Urothelium cell line (cell line): Measurements from ENCODE around the gene GCN1.
"Not testable (repeated sequence)": the region's sequence is repeated elsewhere in the genome, so short reads cannot be mapped to it uniquely, and the experiment has no call there.

ENCODE experiments used
- DNase-seq: peaks from one replicate; pipeline ENCODE4 v3.0.0; 2011; ENCODE audit warnings: low spot score, mixed read lengths
- FAIRE-seq: peaks from 2 replicates; lab custom pipeline; 2011; peaks lifted over from hg19 to GRCh38; lab: Jason Lieb, UNC

Gene GCN1

DNA sequence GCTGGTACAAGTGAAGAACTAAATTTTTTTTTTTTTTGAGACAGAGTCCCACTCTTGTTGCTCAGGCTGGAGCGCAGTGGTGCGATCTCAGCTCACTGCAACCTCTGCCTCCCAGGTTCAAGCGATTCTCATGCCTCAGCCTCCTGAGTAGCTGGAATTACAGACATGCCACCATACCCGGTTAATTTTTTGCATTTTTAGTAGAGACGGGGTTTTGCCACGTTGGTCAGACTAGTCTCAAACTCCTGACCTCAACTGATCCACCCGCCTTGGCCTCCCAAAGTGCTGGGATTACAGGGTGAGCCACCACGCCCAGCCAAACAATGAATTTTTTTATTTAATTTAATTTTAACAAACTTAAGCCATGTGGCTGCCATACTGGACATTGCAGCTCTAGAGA, 1.2 kb downstream of the GCN1 start:
- FAIRE-seq, DNase-seq: not testable (repeated sequence)

DNA sequence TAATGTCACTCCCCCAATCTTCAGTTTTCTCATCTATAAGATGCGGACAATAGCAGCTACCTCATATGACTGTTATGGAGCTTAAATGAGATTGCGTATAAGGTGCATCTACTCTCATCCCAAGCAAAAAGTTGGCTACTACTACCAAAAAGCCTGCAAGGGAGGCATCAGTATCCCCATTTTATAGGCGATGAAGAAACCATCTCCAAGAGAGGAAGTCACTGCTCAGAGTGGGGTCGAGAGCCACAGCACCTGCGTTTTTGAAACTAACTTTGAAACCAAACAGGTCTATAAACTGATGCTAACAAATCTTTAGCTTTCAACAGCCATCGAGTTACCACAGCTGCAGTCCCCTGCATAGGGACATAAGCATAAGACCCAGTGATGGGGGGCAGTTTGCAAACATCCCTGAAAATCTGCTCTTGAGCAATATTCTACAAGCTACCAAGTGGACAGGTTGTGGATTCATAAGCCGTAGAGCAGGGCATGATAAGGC, 3.5 kb downstream of the GCN1 start:
- DNase-seq: no peak

DNA sequence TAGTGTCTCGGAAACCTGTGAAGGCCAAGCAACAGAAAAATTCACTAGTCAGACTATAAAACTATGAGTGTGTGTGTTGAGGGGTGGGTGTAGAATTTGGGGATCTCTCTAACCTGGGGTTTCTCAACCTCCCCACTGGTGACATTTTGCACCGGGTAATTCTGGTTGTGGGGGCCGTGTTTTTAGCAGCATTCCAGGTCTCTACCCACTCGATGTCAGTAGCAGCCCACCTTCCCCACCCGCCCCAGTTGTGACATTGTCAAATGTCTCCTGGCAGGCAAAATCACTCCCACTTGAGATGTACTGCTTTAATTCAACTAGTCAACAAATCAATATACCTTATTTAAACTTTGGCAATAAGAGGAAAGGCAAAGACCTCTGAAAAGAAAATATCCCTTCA, 4.1 kb downstream of the GCN1 start:
- FAIRE-seq (no peak), DNase-seq (no peak)

More for the DNA sequence above, 3.5 kb downstream of the GCN1 start:
- no peak for FAIRE-seq

DNA sequence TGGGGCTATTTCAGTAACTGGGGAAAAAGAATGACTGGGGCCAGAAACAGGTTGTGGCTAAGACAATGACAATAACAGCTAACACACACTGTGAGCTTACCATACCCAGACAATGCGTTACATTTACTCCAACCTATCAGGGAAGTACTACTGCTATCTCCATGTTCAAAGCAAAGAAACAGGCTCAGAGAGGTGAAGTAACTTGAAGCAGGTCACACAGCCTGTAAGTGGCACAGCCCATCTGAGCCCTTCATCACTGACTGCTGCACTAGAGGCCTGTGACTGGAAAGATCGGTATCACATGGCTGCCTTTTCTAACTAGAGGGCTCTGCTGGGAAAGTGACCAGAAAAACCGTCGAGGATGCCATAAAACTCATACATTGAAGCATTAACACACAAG, 7.9 kb downstream of the GCN1 start:
- FAIRE-seq (no peak), DNase-seq (no peak)

DNA sequence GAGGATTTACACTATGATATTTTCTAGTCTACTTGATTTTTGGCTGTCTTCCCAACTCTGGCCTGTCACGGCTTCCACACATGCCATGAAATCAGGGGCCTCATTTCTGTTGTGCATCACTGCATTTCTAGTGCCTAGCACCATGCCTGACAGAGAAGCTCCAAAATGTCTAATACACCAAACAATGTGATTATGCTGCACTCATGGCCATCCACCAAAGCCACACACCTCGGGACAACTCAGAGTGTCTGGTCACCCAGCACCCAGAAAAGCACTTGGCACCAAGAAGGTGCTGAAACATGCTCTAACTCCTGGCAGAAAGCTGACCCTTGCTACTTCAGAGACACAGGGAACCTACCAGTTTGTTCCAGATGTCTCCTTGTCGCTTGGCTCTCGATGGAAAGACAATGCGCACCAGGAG, 11.3 kb downstream of the GCN1 start:
- DNase-seq (no peak), FAIRE-seq (no peak)

DNA sequence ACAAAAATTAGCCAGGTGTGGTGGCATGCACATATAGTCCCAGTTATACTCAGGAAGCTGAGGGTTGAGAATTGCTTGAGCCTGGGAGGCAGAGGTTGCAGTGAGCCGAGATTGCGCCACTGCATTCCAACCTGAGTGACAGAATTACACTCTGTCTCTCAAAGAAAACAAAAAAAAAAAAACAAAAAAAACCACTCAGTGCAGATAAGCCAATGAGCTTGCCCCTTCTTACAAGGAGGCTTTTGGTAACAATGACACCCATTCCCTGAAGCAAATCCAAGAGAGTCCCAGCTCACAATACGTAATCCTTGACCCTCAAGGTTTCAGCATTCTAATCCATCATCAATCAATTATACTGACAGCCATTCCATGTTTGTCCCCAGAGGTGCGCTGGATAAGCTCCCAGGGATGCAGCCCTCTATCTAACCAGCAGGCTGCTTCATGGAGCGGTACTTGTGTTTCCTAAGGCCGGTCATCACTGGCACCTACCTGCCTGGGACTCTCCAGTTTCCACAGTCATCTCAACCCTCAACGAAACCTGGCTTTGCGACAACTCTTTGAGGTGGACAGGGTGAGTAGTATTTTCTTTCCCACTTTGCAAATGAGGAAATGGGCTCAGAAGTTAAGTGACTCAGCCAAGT, 12.4 kb downstream of the GCN1 start:
- DNase-seq (no peak), FAIRE-seq (no peak)

DNA sequence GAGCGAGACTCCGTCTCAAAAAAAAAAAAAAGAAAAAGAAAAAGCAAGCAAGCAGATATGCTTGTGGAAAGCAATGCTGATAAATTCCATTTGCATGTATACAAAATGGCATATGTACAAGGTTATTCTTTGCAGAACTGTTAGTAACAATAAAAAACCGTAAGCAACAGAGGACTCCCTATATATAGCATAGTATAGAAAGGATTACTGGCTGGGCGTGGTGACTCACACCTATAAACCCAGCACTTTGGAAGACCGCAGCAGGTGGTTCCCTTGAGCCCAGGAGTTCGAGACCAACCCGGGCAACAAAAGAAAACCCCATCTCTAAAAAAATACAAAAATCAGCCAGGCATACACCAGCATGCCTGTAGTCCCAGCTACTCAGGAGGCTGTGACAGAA, 13.5 kb downstream of the GCN1 start:
- no peak for FAIRE-seq
- no peak for DNase-seq

DNA sequence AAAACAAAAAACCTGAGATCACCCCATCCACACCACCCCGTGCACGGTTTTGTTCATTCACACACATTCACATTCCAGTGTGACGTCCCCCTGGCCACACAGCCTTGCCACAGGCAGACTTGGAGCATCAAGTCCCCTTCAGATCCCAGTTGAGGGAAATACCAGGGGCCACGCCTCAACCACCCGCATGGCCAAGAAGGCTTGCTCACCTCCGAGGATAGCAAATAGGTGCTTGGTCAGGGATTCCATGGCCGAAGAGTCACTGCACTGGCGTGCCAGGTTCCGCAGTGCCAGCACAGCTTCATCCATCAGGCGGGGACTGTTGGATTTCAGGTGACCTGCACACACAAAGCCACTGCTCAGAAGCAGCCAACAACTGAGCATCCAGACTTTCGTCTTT, 19.0 kb downstream of the GCN1 start:
- DNase-seq: no peak
- no peak for FAIRE-seq

DNA sequence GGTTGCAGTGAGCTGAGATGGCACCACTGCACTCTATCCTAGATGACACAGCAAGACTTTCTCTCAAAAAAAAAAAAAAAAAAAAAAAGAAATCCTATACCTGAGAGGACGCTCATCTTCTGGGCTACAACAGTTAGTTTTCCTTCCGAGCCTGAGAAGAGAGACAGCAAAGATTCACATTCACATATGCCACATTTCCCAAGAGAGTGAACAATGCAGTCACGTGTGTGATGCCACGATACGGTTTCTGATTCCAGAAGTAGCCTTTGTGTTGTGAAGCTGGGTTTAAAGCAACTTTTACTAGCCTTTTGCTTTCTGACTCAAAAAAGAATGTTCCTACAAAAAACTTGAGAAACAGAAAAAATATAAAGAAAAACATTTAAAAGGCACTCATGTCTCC, 19.5 kb downstream of the GCN1 start:
- DNase-seq (no peak), FAIRE-seq (no peak)

DNA sequence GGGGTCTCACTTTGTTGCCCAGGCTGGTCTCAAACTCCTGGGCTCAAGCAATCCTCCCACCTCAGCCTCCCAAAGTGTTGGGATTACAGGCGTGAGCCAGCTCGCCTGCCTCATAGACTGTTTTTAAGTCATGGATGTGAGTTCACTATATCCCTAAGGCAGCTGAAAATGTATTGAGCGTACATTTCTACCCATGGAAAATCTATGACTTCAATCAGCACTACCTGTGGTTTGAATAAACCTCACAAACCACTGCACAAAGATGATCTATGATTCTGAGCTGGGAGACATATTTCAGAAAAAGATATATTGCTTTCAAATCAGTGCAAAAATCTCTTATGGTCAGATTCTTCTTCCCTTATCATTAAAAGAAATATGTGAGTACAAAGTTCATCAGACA, 22.5 kb downstream of the GCN1 start:
- no peak for FAIRE-seq
- DNase-seq: no peak

DNA sequence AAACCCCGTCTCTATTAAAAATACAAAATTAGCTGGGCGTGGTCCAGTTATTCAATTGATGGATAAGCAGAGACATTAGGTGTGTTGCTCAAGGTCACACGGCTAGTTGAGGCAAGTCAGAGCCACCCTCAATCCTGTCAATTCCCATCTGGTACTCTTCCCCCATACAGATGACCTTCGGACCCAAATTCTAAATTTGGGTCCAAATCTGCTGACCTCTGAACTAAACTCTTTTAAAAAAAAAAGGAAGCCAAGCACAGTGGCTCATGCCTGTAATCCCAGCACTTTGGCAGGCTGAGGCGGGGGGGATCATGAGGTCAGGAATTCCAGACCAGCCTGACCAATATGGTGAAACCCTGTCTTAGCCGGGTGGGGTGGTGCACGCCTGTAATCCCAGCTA, 23.9 kb downstream of the GCN1 start:
- DNase-seq: no peak
- no peak for FAIRE-seq

DNA sequence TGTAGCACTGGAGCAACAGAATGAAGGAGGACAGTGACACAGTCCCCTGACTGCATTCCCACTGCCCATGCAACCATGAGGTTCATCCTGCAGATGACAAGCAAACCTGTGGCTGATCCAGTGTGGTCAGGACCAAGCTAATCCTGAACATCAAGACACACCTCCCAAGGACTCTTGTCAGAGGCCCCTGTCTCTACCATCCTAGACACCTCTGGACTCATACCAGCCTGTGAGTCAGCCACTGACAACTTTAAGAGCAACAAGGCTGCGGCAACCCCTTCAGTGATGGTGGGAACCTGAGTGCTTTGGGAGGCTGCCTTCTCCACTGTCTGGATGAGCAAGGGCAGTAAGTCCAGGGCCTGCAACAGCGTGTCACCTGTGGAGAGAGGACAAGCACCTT, 24.6 kb downstream of the GCN1 start:
- DNase-seq: no peak
- FAIRE-seq: no peak

DNA sequence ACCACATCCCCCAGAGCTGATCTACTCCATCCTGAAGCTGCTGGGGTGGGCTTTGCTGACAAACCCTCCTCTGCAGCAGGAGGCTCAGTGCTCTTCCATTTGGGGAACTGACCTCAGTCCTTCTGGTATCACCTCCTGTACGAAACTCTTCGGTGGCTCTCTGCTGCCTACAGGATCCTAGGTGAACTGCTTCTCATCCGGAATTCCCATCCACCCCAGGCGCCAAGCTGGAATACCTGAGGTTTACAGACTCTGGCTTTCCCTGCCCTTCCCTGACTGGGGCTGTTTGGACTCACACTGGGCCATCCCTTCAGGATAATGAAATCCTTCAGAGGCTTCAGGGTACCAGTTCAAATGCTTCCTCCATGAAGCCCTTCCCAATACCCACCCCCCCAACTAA, 26.2 kb downstream of the GCN1 start:
- DNase-seq (no peak), FAIRE-seq (no peak)

DNA sequence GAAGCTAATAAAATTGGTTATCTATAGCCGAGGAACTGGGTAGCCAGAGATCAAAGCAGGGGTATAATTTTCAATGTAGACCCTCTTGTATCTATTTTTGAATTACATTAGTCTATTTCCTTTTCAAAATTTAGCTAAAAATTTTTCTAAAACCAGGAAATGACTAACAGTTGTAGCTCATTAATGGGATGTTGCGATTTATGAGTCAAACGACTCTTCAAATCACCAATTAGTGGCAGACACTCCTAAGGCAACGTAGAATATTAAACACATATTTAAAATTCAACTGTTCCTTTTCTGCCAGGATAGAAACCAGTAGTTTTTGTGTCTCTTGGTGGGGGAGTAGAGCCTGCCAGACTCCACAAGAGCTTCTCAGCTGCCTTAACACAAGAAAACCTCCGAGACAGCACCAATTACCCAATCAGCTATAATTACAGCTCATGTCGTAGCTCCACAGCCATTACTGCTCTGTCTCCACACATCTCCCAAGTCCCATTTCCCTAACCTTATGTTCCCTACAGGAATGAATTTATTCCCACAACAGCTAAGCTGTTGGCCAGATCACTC, 26.9 kb downstream of the GCN1 start:
- FAIRE-seq: no peak
- no peak for DNase-seq

DNA sequence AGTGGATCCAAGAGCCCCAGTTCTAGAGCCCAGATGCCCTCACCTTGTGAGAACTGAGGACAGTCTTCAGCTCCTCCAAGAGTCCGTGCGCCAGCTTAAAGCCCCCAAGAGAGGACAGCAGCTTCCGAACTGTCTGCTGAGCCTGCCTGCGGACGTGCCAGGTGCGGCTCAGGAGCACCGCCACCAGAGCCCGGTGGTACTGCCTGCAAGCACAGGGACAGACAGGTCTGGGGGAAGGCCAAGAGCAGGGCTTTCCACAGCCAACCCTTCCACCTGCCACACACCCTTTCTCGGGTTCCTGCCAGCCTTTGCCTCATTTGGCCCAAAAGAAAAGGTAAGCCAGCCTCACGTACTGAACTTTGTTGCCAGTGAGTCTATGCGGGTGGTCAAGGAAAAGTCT, 30.2 kb downstream of the GCN1 start:
- DNase-seq (no peak), FAIRE-seq (no peak)

DNA sequence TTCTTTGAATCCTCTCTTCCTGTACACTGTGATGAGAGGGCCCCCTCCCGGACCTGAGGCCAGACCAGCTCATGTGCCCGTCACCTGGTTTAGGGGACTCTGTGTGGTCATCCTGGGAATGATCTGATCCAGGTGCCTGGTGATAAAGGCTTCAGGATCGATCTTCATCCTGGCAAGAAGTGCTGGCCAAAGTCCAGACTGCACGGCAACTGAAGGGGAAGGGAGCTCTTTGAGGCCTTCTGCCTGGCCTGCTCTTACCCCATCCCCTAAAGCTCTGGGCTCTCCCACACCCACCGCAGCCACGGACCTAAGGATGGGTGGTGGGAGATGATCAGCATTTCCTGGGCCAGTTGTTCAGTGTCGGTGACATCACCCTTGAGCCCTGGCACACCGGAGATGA, 31.8 kb downstream of the GCN1 start:
- no peak for DNase-seq
- no peak for FAIRE-seq

DNA sequence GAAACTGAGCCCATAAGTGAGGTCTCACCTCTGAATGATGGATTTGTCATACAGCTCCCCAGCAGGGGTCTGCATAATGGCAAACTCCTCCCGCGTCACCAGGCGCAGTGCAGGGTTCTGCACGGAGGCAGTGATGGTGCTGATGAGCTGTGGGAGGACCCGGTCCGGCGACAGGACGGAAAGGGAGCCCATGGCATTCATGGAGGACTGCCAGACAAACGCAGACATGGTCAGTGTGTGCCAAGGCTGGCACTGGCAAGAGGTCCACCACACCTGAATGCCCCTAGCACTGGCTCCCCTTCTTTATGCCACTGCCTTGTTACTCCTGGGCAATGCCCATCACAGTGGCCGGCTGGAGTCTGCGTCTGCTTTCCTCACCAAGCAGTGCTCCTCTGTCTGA, 32.7 kb downstream of the GCN1 start:
- no peak for DNase-seq
- FAIRE-seq: peak; percentile 13

DNA sequence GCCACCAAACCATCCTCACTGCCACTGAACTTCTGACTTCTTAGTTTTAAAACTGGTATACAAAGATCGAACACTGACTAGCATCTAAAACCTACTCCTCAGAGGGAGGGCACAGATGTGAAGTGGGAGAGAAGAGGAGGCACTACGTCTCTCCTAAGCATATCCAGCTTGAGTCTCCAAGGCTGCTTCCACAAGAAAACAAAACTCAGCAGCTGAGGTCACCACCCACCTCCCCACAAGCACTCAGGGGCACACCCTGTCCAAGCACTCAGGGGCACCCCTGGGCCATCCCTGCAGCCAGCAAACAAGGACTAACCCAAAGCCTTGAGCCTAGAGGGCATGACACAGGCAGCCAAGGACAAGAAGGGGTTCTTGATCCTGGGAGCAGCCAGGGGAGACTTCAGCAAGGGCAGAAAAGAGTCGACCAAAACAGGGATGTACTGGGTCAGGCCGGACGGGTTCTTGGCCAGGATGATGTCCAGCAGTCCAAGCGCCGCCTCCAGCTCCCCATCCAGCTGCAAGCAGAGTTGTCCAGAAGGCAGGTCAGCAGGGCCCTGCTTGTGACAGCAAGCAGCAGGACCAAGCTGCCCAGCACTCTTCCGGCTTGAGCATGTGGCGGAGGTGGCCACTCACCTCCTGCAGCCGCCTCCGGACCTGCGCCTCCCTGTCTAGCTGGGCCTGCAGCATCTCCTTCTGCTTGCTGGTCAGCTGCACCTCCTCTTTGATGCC, 34.8 kb downstream of the GCN1 start:
- DNase-seq (no peak), FAIRE-seq (no peak)

DNA sequence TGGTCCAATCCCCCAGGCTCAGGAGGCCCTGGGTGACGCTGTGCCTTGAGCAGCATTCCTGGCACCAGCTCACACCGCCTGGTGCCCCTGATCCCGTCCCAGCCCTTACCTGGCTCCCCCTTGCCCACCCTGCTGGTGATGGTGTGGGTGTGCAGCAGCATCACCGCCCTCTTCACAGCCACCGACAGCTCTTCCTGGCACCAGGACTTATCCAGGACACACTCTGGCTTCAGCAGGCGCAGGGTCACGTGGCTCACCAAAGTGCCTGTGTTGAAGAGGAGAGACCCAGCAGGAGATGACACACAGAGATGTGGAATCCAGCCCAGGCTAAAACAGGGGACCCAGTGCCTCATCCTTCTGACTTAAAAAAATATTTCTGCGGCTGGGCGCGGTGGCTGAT, 36.2 kb downstream of the GCN1 start:
- DNase-seq (no peak), FAIRE-seq (no peak)

DNA sequence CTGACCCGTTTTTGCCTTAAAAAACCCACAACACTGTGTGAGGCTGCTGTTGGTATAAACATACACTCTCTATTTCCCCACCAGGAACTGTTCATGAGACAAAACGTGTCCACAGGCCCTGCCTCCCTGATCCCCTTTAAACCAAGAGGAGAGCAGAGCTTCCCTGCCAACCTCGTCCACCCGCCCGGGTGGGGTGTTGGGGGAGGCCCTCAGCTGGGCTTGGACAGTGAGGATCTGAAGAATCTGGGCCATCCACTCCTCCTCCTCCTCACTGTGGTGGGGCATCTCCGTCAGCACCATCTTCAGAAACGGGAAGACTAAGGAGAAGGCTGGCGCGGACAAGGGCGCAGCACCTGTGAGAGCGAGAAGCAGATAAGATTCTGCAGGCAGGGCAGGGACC, 36.8 kb downstream of the GCN1 start:
- FAIRE-seq: no peak
- no peak for DNase-seq

DNA sequence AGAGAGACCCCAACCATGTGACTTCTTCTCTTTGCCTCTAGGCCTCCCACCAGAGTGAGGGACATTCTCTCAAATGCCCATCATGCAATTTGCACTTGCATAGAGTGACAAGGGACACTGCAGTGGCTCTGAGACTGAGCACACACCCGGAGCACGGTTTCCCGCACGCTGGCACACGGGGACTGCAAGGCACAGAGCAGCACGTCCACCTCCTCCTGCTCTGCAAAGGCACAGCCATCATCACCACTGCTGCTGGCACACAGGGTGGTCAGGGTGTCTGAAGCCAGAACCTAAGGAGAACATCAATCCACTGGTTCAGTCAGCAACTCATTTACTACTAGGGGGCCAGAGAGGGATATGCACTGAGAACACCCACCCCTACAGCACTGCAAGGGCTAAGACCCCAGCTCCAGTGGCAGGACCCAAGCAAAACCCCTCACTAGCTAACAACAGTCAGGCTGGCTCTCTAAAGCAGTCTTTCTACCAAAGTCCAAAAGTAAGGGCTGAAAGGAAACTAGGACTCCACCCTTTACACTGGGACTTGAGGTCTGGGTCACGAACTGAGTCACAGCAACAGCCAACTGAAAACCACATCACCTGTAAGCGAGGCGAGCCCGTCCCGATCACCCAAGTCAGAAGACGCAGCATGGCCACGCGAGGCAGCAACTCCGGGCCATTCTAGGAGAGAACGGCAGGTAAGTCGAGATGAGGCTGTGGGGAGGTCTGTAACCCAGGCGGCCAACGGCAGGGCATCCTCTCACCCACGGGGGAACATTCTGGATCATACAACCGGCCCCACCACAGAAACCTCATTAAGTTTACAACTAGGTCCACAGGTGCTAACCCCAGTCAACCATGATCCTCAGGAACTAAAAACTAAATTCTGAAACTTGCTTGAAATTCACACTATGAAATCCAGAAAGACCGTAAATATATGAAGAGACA, 37.9 kb downstream of the GCN1 start:
- no peak for FAIRE-seq
- no peak for DNase-seq
